Skeletal muscle cell (primary cell): Measurements from ENCODE around the gene KLHDC8B.
"Not testable (repeated sequence)": the region's sequence is repeated elsewhere in the genome, so short reads cannot be mapped to it uniquely, and the experiment has no call there.

Experiments
- DNase-seq: peaks from one replicate; pipeline ENCODE4 v3.0.0-alpha.2; 2010; ENCODE audit warnings: low read depth
- H3K4me3 ChIP-seq: 2 replicates; pipeline ENCODE4 v1.5.1; 2011; ENCODE audit warnings: low read depth, mild to moderate bottlenecking, control low read depth, low read length, moderate library complexity

KLHDC8B gene

GRCh38 chr3:49177073-49177472 lies 5.7 kb downstream of the KLHDC8B start:
- DNase-seq: no peak
- no peak overlapping the region for H3K4me3 ChIP-seq

- H3K4me3 ChIP-seq: no peak overlapping the region
- no peak for DNase-seq
Measured at GRCh38 chr3:49180116-49180515, 8.7 kb downstream of the KLHDC8B start.

- H3K4me3 ChIP-seq: no peak overlapping the region
- no peak for DNase-seq
Measured at GRCh38 chr3:49181351-49181750, 10.0 kb downstream of the KLHDC8B start.

- DNase-seq: no peak
- H3K4me3 ChIP-seq: no peak overlapping the region
Measured at GRCh38 chr3:49182682-49183081, 11.3 kb downstream of the KLHDC8B start.

GRCh38 chr3:49183873-49184272 lies 12.5 kb downstream of the KLHDC8B start:
- no peak for DNase-seq
- H3K4me3 ChIP-seq: no peak overlapping the region

- no peak overlapping the region for H3K4me3 ChIP-seq
- no peak for DNase-seq
Measured at GRCh38 chr3:49191741-49192140, 20.3 kb downstream of the KLHDC8B start.

GRCh38 chr3:49198161-49198560 lies 26.8 kb downstream of the KLHDC8B start:
- no peak overlapping the region for H3K4me3 ChIP-seq
- no peak for DNase-seq

- H3K4me3 ChIP-seq: peak overlapping the region; percentile 46
- no peak for DNase-seq
Measured at GRCh38 chr3:49198611-49199230, 27.3 kb downstream of the KLHDC8B start.

GRCh38 chr3:49199239-49199899 lies 28.0 kb downstream of the KLHDC8B start:
- peak overlapping the region; percentile 46 for H3K4me3 ChIP-seq

GRCh38 chr3:49199900-49200281 lies 28.5 kb downstream of the KLHDC8B start:
- peak overlapping the region; percentile 46 for H3K4me3 ChIP-seq
- DNase-seq: no peak

More at GRCh38 chr3:49199239-49199899, 28.0 kb downstream of the KLHDC8B start:
- peak; percentile 48 for DNase-seq

GRCh38 chr3:49213541-49213943 lies 42.1 kb downstream of the KLHDC8B start:
- DNase-seq: no peak
- no peak overlapping the region for H3K4me3 ChIP-seq

GRCh38 chr3:49213998-49214397 lies 42.6 kb downstream of the KLHDC8B start:
- no peak for DNase-seq
- no peak overlapping the region for H3K4me3 ChIP-seq

GRCh38 chr3:49216687-49217086 lies 45.3 kb downstream of the KLHDC8B start:
- DNase-seq, H3K4me3 ChIP-seq: not testable (repeated sequence)

GRCh38 chr3:49217108-49217507 lies 45.7 kb downstream of the KLHDC8B start:
- not testable (repeated sequence) for DNase-seq, H3K4me3 ChIP-seq

GRCh38 chr3:49217688-49218470 lies 46.5 kb downstream of the KLHDC8B start:
- no peak overlapping the region for H3K4me3 ChIP-seq
- DNase-seq: no peak

- peak; percentile 74 for DNase-seq
- not testable (repeated sequence) for H3K4me3 ChIP-seq
Measured at GRCh38 chr3:49218471-49218989, 47.1 kb downstream of the KLHDC8B start.

- no peak for DNase-seq
- no peak overlapping the region for H3K4me3 ChIP-seq
Measured at GRCh38 chr3:49219132-49219531, 47.7 kb downstream of the KLHDC8B start.

- DNase-seq, H3K4me3 ChIP-seq: not testable (repeated sequence)
Measured at GRCh38 chr3:49220985-49221563, 49.7 kb downstream of the KLHDC8B start.

GRCh38 chr3:49222002-49222401 lies 50.6 kb downstream of the KLHDC8B start:
- DNase-seq: no peak

More at GRCh38 chr3:49222002-49222401, 50.6 kb downstream of the KLHDC8B start:
- H3K4me3 ChIP-seq: no peak overlapping the region
